Calu3 (cell line): Measurements from ENCODE around the gene TSHZ2. TPM values are rescaled to one million over a fixed set of nuclear protein-coding genes. Genes with fewer than 3 reads are reported as not detected.

Source experiments
- BruUV-seq: library from RNA; stranded (reverse); fragments of 400-500 nt; replicated peaks from 2 replicates; lab custom pipeline; 2021; lab: Mats Ljungman, UMichigan
- CTCF ChIA-PET: fragments of 300-600 bp; sonication (Branson Sonifier 250); formaldehyde crosslinking; loops from one replicate; lab custom pipeline; 2022; ENCODE audit warnings: antibody characterized with exemption; lab: Charles Lee
- DNase-seq: peaks from one replicate; pipeline ENCODE4 v3.0.0; 2022
- H3K27ac Mint-ChIP-seq: one replicate; pipeline ENCODE4 v1.8.0; 2022; ENCODE audit warnings: mixed read lengths; ENCODE audit not compliant: unreplicated experiment
- H3K27me3 Mint-ChIP-seq: one replicate; pipeline ENCODE4 v1.8.0; 2022; ENCODE audit warnings: mixed read lengths; ENCODE audit not compliant: unreplicated experiment
- H3K36me3 Mint-ChIP-seq: one replicate; pipeline ENCODE4 v1.8.0; 2022; ENCODE audit warnings: mild to moderate bottlenecking, moderate library complexity, mixed read lengths; ENCODE audit not compliant: insufficient read depth, unreplicated experiment
- H3K4me1 Mint-ChIP-seq: one replicate; pipeline ENCODE4 v1.8.0; 2022; ENCODE audit warnings: mild to moderate bottlenecking, low read depth, mixed read lengths; ENCODE audit not compliant: unreplicated experiment
- H3K4me3 Mint-ChIP-seq: one replicate; pipeline ENCODE4 v1.8.0; 2022; ENCODE audit warnings: mild to moderate bottlenecking, low read depth, moderate library complexity, mixed read lengths; ENCODE audit not compliant: unreplicated experiment
- H3K9me3 Mint-ChIP-seq: one replicate; pipeline ENCODE4 v1.8.0; 2022; ENCODE audit warnings: low read depth, mixed read lengths; ENCODE audit not compliant: unreplicated experiment
- intact Hi-C: fragments of 100-400 bp; cut with micrococcal nuclease; formaldehyde crosslinking; loops from one replicate; pipeline ENCODE4 v1.10.0; 2022; ENCODE audit not compliant: unreplicated experiment
- total RNA-seq: library from RNA; stranded (reverse); gene quantifications from 2 replicates; pipeline ENCODE4 v1.2.3, GENCODE V29; 2022
- TF ChIP-seq, protein P1 (sequence below): fragments of 200-600 bp; IDR thresholded peaks from one replicate; pipeline ENCODE4 v1.8.0; 2022; ENCODE audit warnings: antibody characterized with exemption; ENCODE audit not compliant: unreplicated experiment

The TSHZ2 gene
- total RNA-seq, 1 experiment from 2014 or later, result not detected

GRCh38 chr20:52926505-52926904 is 45.7 kb upstream of the TSHZ2 start:
- intact Hi-C loops, result no loop called here
- no TSS peak for BruUV-seq
- no peak for DNase-seq
- H3K4me1 Mint-ChIP-seq, result peaks cover 8% of the 10 kb centered on the region
- H3K9me3 Mint-ChIP-seq, result peaks cover 22% of the 10 kb centered on the region
- no peaks in the 10 kb centered on the region for H3K36me3 Mint-ChIP-seq
- no peak overlapping the region for H3K27ac Mint-ChIP-seq
- no peak overlapping the region for H3K4me3 Mint-ChIP-seq
- TF ChIP-seq, protein P1, sequence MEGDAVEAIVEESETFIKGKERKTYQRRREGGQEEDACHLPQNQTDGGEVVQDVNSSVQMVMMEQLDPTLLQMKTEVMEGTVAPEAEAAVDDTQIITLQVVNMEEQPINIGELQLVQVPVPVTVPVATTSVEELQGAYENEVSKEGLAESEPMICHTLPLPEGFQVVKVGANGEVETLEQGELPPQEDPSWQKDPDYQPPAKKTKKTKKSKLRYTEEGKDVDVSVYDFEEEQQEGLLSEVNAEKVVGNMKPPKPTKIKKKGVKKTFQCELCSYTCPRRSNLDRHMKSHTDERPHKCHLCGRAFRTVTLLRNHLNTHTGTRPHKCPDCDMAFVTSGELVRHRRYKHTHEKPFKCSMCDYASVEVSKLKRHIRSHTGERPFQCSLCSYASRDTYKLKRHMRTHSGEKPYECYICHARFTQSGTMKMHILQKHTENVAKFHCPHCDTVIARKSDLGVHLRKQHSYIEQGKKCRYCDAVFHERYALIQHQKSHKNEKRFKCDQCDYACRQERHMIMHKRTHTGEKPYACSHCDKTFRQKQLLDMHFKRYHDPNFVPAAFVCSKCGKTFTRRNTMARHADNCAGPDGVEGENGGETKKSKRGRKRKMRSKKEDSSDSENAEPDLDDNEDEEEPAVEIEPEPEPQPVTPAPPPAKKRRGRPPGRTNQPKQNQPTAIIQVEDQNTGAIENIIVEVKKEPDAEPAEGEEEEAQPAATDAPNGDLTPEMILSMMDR, result no peak
- CTCF ChIA-PET, result no interaction called here
- H3K27me3 Mint-ChIP-seq, result no peaks in the 10 kb centered on the region

DNA sequence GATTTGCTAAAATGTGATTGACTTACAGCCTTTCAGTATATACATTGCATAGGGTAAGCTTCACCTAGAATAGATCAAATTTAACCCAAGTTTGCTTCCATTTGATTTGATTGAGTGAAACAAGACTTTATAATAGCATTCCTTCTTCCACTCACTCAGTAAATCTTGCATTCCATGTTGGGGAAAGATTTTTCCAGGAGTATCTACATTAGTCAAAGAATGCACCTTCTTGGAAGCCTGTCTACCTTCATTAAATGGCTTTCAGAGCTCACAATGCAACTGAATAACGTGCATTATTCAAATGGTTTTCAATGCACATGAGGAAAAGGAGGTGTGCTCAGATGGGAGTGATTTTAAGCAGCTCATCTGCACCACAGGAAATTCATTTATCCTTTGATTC is 38.3 kb upstream of the TSHZ2 start:
- TF ChIP-seq, protein P1, result no peak
- no TSS peak for BruUV-seq
- DNase-seq, result no peak
- H3K4me3 Mint-ChIP-seq, result no peak overlapping the region
- no peaks in the 10 kb centered on the region for H3K4me1 Mint-ChIP-seq
- no peaks in the 10 kb centered on the region for H3K36me3 Mint-ChIP-seq
- peaks cover 29% of the 10 kb centered on the region for H3K27me3 Mint-ChIP-seq
- H3K9me3 Mint-ChIP-seq, result peaks cover 3% of the 10 kb centered on the region
- H3K27ac Mint-ChIP-seq, result no peak overlapping the region
- intact Hi-C loops, result no loop called here
- CTCF ChIA-PET, result no interaction called here

GRCh38 chr20:52936351-52937340 is 35.5 kb upstream of the TSHZ2 start:
- no peak overlapping the region for H3K4me3 Mint-ChIP-seq
- H3K9me3 Mint-ChIP-seq, result no peaks in the 10 kb centered on the region
- DNase-seq, result no peak
- no peaks in the 10 kb centered on the region for H3K36me3 Mint-ChIP-seq
- CTCF ChIA-PET, result no interaction called here
- H3K27ac Mint-ChIP-seq, result no peak overlapping the region
- TF ChIP-seq, protein P1, result no peak
- BruUV-seq, result no TSS peak
- H3K4me1 Mint-ChIP-seq, result no peaks in the 10 kb centered on the region
- H3K27me3 Mint-ChIP-seq, result peaks cover 29% of the 10 kb centered on the region
- intact Hi-C loops, result no loop called here

- DNase-seq, result no peak
- CTCF ChIA-PET, result interaction anchor here (0.5 kb wide), 1 partner anchor 224 kb away, joined by 5 read pairs; no protein-coding TSS in a partner anchor
- H3K9me3 Mint-ChIP-seq, result no peaks in the 10 kb centered on the region
- H3K27ac Mint-ChIP-seq, result no peak overlapping the region
- BruUV-seq, result no TSS peak
- no peaks in the 10 kb centered on the region for H3K36me3 Mint-ChIP-seq
- H3K27me3 Mint-ChIP-seq, result peaks cover 29% of the 10 kb centered on the region
- TF ChIP-seq, protein P1, result peak; percentile 12
- H3K4me1 Mint-ChIP-seq, result no peaks in the 10 kb centered on the region
- no peak overlapping the region for H3K4me3 Mint-ChIP-seq
- intact Hi-C loops, result no loop called here
These were observed 34.5 kb upstream of the TSHZ2 start for GRCh38 chr20:52937591-52938100.
